ENCODE measurements around the gene BTAF1.

BTAF1 gene

DNA sequence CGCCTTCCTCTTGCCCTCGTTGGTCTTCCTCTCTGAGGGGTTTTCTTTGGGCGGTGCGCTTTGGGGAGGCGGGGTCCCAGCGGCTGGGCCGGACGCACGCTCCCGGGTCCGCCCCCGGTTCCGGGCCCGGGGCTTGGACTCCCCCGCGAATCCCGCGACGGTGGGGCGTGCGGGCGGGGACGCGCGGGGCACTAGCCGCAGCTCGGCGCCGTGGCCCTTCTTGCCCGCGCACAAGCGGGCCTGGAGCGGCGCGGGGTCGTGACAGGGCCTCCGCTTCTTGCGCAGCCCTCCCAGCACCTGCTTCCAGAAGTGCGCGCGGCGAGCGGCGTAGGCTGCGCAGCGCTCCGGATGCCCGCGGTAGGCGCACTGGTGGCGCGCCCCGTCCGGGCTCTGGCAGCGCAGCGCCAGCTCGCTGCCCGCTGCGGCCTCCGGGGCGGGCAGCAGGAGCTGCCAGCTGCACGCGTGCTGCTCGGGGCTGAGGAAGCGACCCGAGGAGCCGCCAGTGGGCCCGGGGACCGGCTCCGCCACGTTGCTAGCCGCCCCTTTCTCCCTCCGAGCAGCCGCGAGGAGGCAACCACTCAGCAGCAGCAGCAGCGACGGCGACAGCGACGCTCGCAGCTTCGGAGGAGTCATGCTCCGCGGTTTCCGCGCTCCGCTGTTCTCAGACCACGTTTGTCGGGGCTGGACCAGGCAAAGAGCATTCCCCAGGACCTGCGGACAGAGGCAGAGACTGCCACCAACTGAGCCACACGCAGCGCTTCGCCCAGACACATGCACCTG is 15.0 kb upstream of the BTAF1 start:
- DNase-seq = peak; percentile 7

DNA sequence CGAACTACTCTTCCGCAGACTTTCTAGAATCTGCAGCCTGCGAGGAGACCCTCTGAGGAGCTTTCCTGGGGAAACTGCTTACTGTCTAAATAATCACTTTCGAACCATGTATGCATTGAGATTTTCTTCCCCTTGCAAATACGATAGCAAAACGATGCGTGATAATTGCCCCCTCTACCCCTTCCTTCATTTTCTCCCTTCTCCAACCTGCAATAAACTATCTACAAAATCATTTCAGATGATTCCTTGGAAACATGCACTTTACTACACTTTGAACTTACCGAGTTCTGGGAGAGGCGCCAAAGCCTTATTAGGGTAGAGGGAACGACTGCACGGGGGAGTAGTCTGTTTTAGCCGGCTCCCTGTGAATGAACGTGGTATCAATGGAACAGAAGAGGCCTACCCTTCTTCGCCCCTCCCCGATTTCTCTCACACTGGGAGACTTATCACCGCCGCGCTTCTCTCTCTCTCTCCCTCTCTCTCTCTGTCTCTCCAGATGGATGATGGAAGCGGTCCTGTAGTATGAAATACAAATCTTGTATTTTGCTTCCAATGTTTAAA is 14.4 kb upstream of the BTAF1 start, which contains the start of gene FGFBP3:
Gene FGFBP3, minus strand, starts transcription at position 370 of the 561 bp plus-strand sequence. CDS start 517 bp downstream, outside the sequence.
- DNase-seq = peak; percentile 4

DNA sequence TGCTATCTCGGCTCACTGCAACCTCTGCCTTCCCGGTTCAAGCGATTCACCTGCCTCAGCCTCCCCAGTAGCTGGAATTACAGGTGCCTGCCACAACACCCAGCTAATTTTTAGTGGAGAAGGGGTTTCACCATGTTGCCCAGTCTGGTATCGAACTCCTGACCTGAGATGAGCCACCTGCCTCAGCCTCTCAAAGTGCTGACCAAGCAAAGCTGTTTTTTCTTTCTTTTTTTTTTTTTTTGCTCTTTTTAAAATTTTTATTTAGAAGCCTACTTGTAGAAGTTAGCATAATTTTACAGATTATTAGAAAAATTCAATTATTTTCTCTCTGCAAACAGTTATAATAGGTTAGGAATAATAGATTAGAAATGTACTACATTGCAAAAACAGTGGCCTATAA is 13.1 kb upstream of the BTAF1 start:
- DNase-seq = no peak

DNA sequence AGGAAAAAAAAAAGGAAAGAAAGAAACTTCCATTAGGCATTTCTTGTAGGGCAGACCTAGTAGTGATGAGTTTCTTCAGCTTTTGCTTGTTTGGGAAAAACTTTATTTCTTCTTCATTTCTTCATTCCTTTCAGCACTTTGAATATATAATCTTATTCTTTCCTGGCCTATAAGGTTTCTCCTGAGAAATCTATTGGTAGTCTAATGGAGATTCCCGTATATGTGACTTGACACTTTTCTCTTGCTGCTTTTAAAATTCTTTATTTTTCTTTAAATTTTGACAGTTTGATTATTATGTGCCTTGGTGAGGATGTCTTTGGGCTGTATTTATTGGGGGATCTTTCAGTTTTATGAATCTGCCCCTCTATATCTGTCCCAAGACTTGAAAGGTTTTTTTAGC is 3.9 kb upstream of the BTAF1 start:
- DNase-seq = no peak

GRCh38 chr10:91924212-91925021 is 847 bp downstream of the BTAF1 start:
- no peak for DNase-seq

DNA sequence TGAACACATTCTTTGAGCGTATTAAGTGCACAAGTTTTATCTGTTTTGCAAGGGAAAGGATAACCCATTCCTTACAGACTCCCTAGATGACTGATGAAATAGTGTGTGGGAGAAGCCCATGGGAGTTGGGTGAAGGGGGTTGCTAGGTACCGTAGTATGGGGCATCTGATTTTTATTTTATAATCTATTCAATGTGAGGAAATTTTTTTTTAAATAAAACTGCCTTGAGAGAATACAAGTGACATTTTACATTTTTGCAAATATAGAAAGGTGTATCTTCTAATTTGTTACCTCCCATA is 1.4 kb downstream of the BTAF1 start:
- no peak for DNase-seq

DNA sequence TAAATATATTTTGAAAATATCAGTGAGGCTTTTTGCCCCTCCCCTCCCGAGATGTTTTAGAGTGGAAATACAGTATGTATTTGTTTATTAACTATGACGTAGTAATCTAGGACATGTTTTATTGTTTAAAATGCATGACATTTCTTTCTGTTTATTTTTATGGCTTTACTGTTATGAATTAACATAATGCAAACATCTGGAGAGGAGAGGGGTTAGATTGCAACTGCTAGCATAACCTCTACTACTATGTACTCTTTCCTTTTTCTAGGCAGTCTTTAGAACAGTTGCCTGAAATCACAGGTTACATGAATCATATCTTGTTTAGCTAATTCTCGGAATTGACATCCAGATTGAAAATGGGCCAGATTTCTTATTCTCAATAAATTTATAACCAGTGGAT is 7.4 kb downstream of the BTAF1 start:
- DNase-seq = no peak

DNA sequence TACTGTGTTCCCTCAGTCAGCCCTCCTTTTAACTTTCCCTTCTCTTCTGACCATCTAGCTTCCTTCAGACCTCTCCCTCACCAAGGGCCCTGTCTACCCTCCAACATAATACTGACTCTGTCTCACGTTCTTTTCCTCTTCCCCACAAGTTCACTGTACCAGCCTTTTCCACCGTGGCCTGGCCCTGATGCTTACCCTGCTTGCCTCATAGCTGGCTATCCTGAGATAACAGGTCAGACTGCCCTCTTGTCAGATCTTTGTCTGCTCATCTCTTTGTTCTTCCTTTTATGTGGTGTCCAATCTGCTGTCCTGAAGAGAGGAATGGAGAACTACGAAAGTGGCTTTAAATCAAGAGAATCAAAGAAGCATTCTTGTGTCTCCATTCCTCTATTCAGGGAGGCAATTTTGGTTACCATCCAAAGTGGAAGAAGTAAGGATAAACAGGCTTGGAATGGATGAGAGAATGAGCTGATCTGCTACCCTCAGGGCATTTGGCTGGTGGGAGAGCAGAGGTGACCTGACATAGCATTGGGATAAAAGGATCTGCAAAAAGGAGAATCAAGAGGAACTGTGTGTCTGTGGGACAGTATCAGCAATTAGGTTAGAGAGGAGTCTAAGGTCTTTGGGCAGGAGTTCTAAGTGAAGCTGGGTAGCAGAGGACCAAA is 8.1 kb downstream of the BTAF1 start:
- DNase-seq = no peak

DNA sequence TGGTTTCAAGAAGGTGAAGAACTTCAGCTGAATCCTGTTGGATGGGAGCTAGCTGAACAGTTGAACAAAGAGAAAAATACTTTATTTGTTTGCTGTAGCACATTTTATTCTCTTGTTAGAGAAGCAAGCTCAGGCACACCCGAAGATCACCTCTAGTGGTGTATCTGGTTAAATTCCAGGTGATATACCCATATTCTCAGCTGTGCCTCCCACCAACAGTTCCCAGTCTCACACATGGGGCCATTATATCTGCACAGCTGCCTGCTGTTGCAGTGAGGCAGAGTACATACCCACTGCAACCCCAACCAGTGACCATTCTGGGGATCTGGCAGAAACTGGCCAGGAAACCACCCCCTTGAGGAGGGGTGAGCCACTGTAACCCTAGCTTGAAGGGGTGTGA is 9.2 kb downstream of the BTAF1 start:
- DNase-seq = no peak

GRCh38 chr10:91935886-91936285 is 12.3 kb downstream of the BTAF1 start:
- no peak for DNase-seq

DNA sequence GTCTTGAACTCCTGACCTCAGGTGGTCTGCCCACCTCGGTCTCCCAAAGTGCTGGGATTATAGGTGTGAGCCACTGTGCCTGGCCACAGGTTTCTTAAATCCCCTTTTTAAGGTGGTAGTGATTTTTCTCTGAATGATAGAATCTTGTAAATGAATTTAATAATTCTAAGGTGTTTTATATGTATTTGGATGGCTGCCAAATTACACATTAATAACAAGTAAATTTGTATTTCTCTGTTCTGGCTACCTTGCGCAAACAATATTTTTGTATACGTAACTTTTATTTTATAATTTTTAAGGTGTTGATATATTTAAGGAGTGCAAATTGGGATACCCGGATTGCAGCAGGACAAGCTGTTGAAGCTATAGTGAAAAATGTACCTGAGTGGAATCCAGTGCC is 16.1 kb downstream of the BTAF1 start:
- no peak for DNase-seq

- DNase-seq = no peak
These were observed 17.9 kb downstream of the BTAF1 start for GRCh38 chr10:91941426-91941825.

DNA sequence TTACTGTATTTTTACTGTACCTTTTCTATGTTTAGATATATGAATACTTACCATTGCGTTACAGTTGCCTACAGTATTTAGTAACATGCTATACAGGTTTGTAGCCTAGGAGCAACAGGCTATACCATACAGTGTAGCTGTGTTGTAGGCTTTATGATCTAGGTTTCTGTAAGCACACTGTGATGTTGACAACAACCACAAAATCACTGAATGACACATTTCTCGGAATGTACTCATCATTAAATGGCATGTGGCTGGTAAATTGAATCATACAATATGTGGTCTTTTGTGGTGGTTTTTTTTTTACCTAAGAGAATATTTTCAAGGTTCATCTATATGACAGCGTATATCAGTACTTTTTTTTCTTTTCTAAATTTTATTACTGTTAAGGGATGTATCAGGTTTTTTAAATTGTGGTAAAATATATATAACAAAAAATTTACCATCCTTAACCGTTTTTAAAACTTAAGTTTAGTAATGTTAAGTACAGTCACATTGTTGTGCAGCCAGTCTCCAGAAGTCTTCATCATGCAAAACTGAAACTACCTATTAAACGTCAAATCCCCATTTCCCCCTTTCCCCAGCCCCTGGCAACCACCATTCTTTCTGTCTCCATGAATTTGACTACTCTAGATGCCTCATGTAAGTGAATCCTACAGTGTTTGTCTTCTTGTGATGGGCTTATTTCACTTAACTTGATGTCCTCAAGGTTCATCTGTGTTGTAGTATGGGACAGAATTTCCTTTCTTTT is 21.5 kb downstream of the BTAF1 start:
- DNase-seq = no peak

DNA sequence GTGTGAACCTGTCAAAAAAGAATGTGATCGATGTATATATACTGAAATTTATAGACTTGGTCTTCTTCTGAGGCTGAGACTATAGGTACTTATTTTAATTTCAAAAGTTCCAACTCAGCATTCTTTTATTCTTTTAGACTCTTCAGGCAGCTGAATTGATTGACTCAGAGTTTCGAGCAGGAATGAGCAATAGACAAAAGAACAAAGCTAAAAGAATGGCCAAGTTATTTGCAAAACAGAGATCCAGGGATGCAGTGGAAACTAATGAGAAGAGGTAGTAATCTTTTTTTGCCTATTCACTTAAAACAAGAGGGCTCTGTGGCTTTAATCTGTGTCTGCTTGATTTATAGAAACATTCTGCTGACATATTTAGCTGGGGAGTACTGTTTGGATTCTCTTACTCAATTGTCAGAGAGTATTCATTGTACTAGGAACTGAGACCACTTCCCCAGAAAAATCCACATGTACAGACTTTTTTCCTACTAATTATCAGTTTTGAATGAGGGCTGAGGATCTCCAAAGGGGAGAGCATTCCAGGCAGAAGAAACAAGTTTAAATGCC is 30.1 kb downstream of the BTAF1 start:
- no peak for DNase-seq

- DNase-seq = no peak
These were observed 31.5 kb downstream of the BTAF1 start for GRCh38 chr10:91955114-91955513.

DNA sequence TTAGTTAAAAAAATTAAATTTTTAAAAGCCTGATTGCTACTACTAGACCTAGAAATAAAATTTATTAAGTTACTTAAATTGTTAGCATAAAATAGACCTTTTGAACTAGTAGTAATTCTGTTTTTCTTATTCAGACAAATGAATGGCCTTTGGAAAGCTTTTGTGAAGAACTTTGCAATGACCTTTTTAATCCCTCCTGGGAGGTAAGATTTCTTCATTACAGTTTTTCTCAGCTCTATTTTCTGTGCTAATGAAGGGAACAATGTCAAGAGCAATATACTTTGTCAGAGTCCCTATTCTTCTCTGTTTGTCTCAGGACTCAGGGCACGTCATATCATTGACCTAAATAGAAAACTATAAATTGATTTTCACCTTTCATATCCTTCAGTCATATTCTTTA is 33.5 kb downstream of the BTAF1 start:
- no peak for DNase-seq

DNA sequence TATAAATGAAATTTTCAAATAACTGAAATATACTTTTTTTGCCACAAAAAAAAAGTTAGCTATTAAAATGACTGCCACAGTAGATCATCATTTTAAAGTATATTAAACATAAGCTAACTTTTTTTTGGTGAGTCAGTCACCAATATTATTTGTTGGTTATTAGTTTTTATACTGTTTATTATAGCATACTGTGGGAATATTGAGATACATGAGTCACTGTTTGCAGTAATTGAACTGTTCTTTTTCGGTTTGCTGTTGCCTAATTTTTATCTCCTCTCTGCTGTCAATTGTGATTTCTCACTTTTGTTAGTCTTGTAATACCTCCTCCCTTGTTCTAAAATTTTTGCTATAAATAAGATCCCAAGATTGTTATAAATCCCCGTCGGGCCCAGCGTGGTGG is 45.7 kb downstream of the BTAF1 start:
- no peak for DNase-seq

- DNase-seq = no peak
These were observed 51.4 kb downstream of the BTAF1 start for GRCh38 chr10:91974960-91975359.

GRCh38 chr10:91975438-91975837 is 51.9 kb downstream of the BTAF1 start:
- no peak for DNase-seq

DNA sequence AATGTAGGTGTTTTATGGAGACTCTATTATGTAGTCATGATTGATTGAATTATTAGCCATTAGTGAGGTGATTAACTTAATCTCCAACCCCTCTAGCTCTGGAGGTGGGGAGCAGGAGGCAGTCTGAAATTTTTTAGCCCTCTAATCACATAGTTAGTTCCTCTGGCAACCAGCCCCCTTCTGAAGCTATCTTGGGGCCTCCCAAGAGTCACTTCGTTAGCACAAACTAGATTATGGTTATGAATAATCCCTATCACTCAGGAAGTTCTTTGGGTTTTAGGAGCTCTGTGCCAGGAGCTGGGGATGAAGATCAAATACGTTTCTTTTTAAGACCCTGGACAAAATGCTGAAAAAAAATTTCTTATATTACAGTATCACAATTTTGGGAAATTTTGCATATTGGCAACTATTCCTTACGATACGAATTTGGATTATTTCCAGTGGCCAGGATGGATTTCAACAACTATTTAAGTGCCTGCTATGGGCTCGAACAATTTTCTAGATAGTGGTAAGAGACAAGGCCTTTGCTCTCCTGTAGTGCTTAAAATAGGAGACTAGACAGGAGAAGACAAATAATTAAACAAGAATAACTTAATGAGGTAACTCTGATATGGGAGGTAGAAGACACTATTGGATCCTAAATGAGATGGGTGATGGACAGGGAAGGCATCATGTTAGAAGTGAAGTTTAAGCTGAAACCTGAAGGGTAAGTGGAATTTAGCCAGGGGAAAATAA is 52.9 kb downstream of the BTAF1 start:
- no peak for DNase-seq

GRCh38 chr10:91977491-91977890 is 53.9 kb downstream of the BTAF1 start:
- DNase-seq = no peak

DNA sequence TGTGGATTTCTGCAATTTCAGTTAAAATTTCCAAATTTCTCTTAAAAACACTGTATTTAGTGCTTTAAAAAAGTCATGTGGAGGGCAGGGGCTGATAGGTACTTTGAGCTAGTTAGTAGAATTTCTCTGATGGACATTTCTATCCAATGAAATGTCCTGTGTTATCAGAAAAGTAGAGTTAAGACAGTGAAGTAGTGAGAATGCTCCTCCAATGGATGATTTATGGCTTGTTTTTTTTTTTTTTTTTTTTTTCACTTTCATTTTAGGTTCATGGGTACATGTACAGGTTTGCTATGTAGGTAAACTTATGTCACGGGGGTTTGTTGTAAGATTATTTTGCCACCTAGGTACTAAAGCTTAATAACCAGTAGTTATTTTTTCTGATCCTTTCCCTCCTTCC is 55.0 kb downstream of the BTAF1 start:
- DNase-seq = no peak

All from NCI-H524 treated with DMSO at 0.1 percent for 48 hours (cell line).